ENCODE results near the gene RNPS1. TPM values are rescaled to one million over a fixed set of nuclear protein-coding genes. Genes with fewer than 3 reads are reported as not detected.

RNPS1 gene
- total and polyA plus RNA-seq, 4 donors: 92.0 to 144 (median 112) TPM

- DNase-seq (no peak), ATAC-seq (ENCODE audit: insufficient read depth, low FRiP score) (no peak)
- 76 to 89% methylated on average over 16 of the region's 16 CpGs for WGBS, 2 donors
- Histone ChIP-seq H3K4me3 (no peak overlapping the region), H3K36me3 (ENCODE audit: control insufficient read depth in 4 of 4, insufficient read depth in 4 of 4, low read length in 4 of 4) (peaks cover 0 to 19% (median 0%) of the 10 kb centered on the region in 4 donors), H3K27me3 (ENCODE audit: control insufficient read depth in 3 of 3, insufficient read depth in 3 of 3, low read length in 2 of 3) (no peaks in the 10 kb centered on the region), H3K27ac (ENCODE audit: low read depth in 1 of 2, low read length in 1 of 2) (no peak overlapping the region), H3K4me1 (ENCODE audit: control insufficient read depth in 5 of 5, insufficient read depth in 5 of 5, low read length in 5 of 5) (peaks cover 0 to 13% (median 4%) of the 10 kb centered on the region in 5 donors), H3K9ac (ENCODE audit: insufficient read depth in 1 of 2, low read length in 2 of 2) (no peak overlapping the region), H3K9me3 (ENCODE audit: control insufficient read depth in 4 of 4, insufficient read depth in 3 of 4, low read length in 3 of 4) (no peaks in the 10 kb centered on the region)
- TF ChIP-seq, protein P1, sequence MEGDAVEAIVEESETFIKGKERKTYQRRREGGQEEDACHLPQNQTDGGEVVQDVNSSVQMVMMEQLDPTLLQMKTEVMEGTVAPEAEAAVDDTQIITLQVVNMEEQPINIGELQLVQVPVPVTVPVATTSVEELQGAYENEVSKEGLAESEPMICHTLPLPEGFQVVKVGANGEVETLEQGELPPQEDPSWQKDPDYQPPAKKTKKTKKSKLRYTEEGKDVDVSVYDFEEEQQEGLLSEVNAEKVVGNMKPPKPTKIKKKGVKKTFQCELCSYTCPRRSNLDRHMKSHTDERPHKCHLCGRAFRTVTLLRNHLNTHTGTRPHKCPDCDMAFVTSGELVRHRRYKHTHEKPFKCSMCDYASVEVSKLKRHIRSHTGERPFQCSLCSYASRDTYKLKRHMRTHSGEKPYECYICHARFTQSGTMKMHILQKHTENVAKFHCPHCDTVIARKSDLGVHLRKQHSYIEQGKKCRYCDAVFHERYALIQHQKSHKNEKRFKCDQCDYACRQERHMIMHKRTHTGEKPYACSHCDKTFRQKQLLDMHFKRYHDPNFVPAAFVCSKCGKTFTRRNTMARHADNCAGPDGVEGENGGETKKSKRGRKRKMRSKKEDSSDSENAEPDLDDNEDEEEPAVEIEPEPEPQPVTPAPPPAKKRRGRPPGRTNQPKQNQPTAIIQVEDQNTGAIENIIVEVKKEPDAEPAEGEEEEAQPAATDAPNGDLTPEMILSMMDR (IDR thresholded peaks at IDR 0.05; ENCODE audit: control extremely low read depth, extremely low read depth): no peak
Observed at GRCh38 chr16:2273484-2273883, 5.6 kb upstream of the RNPS1 start.

DNA sequence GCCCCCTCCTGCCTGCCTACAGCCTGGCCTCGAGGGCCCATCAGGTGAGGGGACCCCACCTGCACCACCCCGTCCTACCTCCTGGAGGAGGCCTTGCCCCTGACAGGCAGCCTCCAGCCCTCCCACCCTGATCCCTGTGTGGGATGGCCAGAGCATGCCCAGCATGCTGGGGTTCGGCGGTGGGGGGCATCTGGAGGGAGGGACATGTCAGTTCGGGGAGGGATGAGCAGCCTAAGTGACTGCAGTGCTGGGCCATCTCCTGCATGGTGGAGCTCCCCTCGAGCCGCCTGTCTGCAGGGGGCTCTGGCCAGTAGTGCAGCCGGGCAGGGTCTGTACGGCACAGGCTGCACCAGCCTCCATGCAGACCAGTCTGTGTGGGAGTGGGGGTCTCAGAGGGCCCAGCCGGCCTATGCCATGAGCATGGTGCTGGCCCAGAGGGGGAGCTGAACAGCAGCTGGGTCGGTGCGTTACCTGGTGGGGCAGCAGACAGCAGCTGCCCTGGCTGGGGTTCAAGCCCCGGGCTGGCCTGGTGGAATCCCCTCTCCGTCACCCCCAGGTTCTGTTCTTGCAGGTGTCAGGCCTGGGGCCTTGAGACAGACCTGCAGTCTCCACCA, 4.0 kb upstream of the RNPS1 start:
- Histone ChIP-seq H3K36me3 (ENCODE audit: control insufficient read depth in 4 of 4, insufficient read depth in 4 of 4, low read length in 4 of 4) (peaks cover 0 to 7% (median 0%) of the 10 kb centered on the region in 4 donors), H3K27me3 (ENCODE audit: control insufficient read depth in 3 of 3, insufficient read depth in 3 of 3, low read length in 2 of 3) (no peaks in the 10 kb centered on the region), H3K4me1 (ENCODE audit: control insufficient read depth in 5 of 5, insufficient read depth in 5 of 5, low read length in 5 of 5) (peaks cover 0 to 14% (median 4%) of the 10 kb centered on the region in 5 donors), H3K27ac (ENCODE audit: low read depth in 1 of 2, low read length in 1 of 2) (no peak overlapping the region), H3K4me3 (no peak overlapping the region), H3K9me3 (ENCODE audit: control insufficient read depth in 4 of 4, insufficient read depth in 3 of 4, low read length in 3 of 4) (no peaks in the 10 kb centered on the region), H3K9ac (ENCODE audit: insufficient read depth in 1 of 2, low read length in 2 of 2) (no peak overlapping the region)
- DNase-seq (no peak), ATAC-seq (ENCODE audit: insufficient read depth, low FRiP score) (no peak)
- 90 to 95% methylated on average over 11 to 14 of the region's 14 CpGs for WGBS, 2 donors
- TF ChIP-seq, protein P1 (IDR thresholded peaks at IDR 0.05; ENCODE audit: control extremely low read depth, extremely low read depth): no peak

- Histone ChIP-seq H3K9me3 (ENCODE audit: control insufficient read depth in 4 of 4, insufficient read depth in 3 of 4, low read length in 3 of 4) (no peaks in the 10 kb centered on the region), H3K27me3 (ENCODE audit: control insufficient read depth in 3 of 3, insufficient read depth in 3 of 3, low read length in 2 of 3) (no peaks in the 10 kb centered on the region), H3K9ac (ENCODE audit: insufficient read depth in 1 of 2, low read length in 2 of 2) (no peak overlapping the region), H3K36me3 (ENCODE audit: control insufficient read depth in 4 of 4, insufficient read depth in 4 of 4, low read length in 4 of 4) (peaks cover 0 to 2% (median 0%) of the 10 kb centered on the region in 4 donors), H3K4me3 (no peak overlapping the region), H3K27ac (ENCODE audit: low read depth in 1 of 2, low read length in 1 of 2) (no peak overlapping the region), H3K4me1 (ENCODE audit: control insufficient read depth in 5 of 5, insufficient read depth in 5 of 5, low read length in 5 of 5) (peaks cover 0 to 20% (median 6%) of the 10 kb centered on the region in 5 donors)
- ATAC-seq (ENCODE audit: insufficient read depth, low FRiP score) (no peak), DNase-seq (no peak)
- 84 to 94% methylated on average over 13 to 15 of the region's 15 CpGs for WGBS, 2 donors
- TF ChIP-seq, protein P1 (IDR thresholded peaks at IDR 0.05; ENCODE audit: control extremely low read depth, extremely low read depth): no peak
Observed at GRCh38 chr16:2270588-2271470, 2.9 kb upstream of the RNPS1 start.

Measured in lung (tissue), 12 donors.